HepG2 (cell line): ENCODE measurements around the gene NDRG3. TPM values are rescaled to one million over a fixed set of nuclear protein-coding genes. Genes with fewer than 3 reads are reported as not detected.

Experiments
- CCAR2 ChIP-seq: fragments of 200-400 bp; formaldehyde crosslinking; optimal IDR thresholded peaks from 2 replicates; pipeline ENCODE3; 2018; ENCODE audit warnings: low read depth, mild to moderate bottlenecking, low read length, moderate library complexity
- CEBPG ChIP-seq: IDR thresholded peaks from 2 replicates; pipeline ENCODE4 v1.6.1; 2016
- CSRNP2 ChIP-seq: sonication (generic); formaldehyde crosslinking; conservative IDR thresholded peaks from 2 replicates; pipeline ENCODE4 v1.8.0; 2022; ENCODE audit warnings: low read depth, missing genetic modification reagents
- DZIP1 ChIP-seq: sonication (generic); formaldehyde crosslinking; IDR thresholded peaks from 2 replicates; pipeline ENCODE4 v1.5.0; 2020; ENCODE audit warnings: mild to moderate bottlenecking, missing genetic modification reagents
- FOXK1 ChIP-seq: sonication (generic); formaldehyde crosslinking; IDR thresholded peaks from 2 replicates; pipeline ENCODE4 v1.4.0; 2020; ENCODE audit warnings: low read depth, missing genetic modification reagents, borderline replicate concordance
- HMGA1 ChIP-seq: sonication (generic); formaldehyde crosslinking; conservative IDR thresholded peaks from 2 replicates; pipeline ENCODE4 v1.4.0; 2020; ENCODE audit warnings: missing genetic modification reagents
- MEIS1 ChIP-seq: sonication (generic); formaldehyde crosslinking; IDR thresholded peaks from 2 replicates; pipeline ENCODE4 v1.9.0; 2021; ENCODE audit warnings: mild to moderate bottlenecking, missing genetic modification reagents, moderate library complexity, borderline replicate concordance
- MTA3 ChIP-seq: sonication (generic); formaldehyde crosslinking; IDR thresholded peaks from 2 replicates; pipeline ENCODE4 v1.4.0; 2020; ENCODE audit warnings: missing genetic modification reagents
- NFE2L2 ChIP-seq: fragments of 150-350 bp; IDR thresholded peaks from 2 replicates; pipeline ENCODE4 v1.6.1; 2014; ENCODE audit warnings: low read length
- NKX3-1 ChIP-seq: sonication (generic); formaldehyde crosslinking; IDR thresholded peaks from 2 replicates; pipeline ENCODE4 v1.5.0; 2020; ENCODE audit warnings: missing genetic modification reagents
- RBM22 ChIP-seq: fragments of 200-400 bp; formaldehyde crosslinking; optimal IDR thresholded peaks from 2 replicates; pipeline ENCODE3; 2017; ENCODE audit warnings: mild to moderate bottlenecking, low read length, moderate library complexity
- SNAPC5 ChIP-seq: sonication (generic); formaldehyde crosslinking; IDR thresholded peaks from 2 replicates; pipeline ENCODE4 v1.8.1; 2023; ENCODE audit warnings: mild to moderate bottlenecking, missing genetic modification reagents, borderline replicate concordance
- SP140L ChIP-seq: sonication (generic); formaldehyde crosslinking; IDR thresholded peaks from 2 replicates; pipeline ENCODE4 v1.4.0; 2020; ENCODE audit warnings: missing genetic modification reagents, borderline replicate concordance
- TBX3 ChIP-seq: fragments of 450-650 bp; IDR thresholded peaks from 2 replicates; pipeline ENCODE4 v1.6.1; 2017; ENCODE audit warnings: antibody characterized with exemption, mild to moderate bottlenecking, inconsistent platforms, borderline replicate concordance
- ZBTB14 ChIP-seq: sonication (generic); formaldehyde crosslinking; IDR thresholded peaks from 2 replicates; pipeline ENCODE4 v1.4.0; 2020; ENCODE audit warnings: missing genetic modification reagents
- ZBTB25 ChIP-seq: IDR thresholded peaks from 2 replicates; pipeline ENCODE4 v1.6.1; 2018; ENCODE audit warnings: missing genetic modification reagents
- ZC3H13 ChIP-seq: sonication (generic); formaldehyde crosslinking; IDR thresholded peaks from 2 replicates; pipeline ENCODE4 v1.8.1; 2023; ENCODE audit warnings: mild to moderate bottlenecking, missing genetic modification reagents, moderate library complexity
- ZFAT ChIP-seq: sonication (generic); formaldehyde crosslinking; conservative IDR thresholded peaks from 2 replicates; pipeline ENCODE4 v1.8.1; 2023; ENCODE audit warnings: missing genetic modification reagents, inconsistent platforms
- ZNF354B ChIP-seq: sonication (generic); formaldehyde crosslinking; IDR thresholded peaks from 2 replicates; pipeline ENCODE4 v1.8.0; 2022; ENCODE audit warnings: mild to moderate bottlenecking, missing genetic modification reagents
- ZSCAN12 ChIP-seq: sonication (generic); formaldehyde crosslinking; IDR thresholded peaks from 2 replicates; pipeline ENCODE4 v1.9.0; 2021; ENCODE audit warnings: mild to moderate bottlenecking, missing genetic modification reagents
- polyA plus RNA-seq, 8 experiments: library from polyadenylated mRNA; depleted of rRNA in 3 of 8; stranded (reverse) in 7 of 8; unstranded in 1 of 8; fragments of >200 nt; fragmentation: Illumina TruSeq in 4 of 8; extraction: Trizol in 4 of 8; gene quantifications; 2 replicates each; pipeline versions ENCODE4 v1.2.1 to v1.2.3, GENCODE V29; 2011 to 2016; ENCODE audit warnings: low read depth in 4 of 8, missing spikeins in 1 of 8, mixed read lengths in 1 of 8; ENCODE audit not compliant: insufficient read depth in 1 of 8
- total RNA-seq, 5 experiments: library from RNA; depleted of rRNA; stranded (reverse); fragments of >200 nt; fragmentation: Illumina TruSeq; extraction: Trizol; gene quantifications; 2 replicates each; pipeline ENCODE4 v1.2.3, GENCODE V29; 2016; ENCODE audit warnings: low read depth in 1 of 5
- TF ChIP-seq, protein P1 (sequence below): sonication (generic); formaldehyde crosslinking; IDR thresholded peaks from 2 replicates; pipeline ENCODE4 v1.5.1; 2020; ENCODE audit warnings: missing genetic modification reagents, mild to moderate bottlenecking, borderline replicate concordance

The NDRG3 gene
- total and polyA plus RNA-seq, 2 of the 13 experiments (the other 11 are each of a cell fraction or from before 2014, with no cell fraction given): 36.0 to 40.5 TPM

DNA sequence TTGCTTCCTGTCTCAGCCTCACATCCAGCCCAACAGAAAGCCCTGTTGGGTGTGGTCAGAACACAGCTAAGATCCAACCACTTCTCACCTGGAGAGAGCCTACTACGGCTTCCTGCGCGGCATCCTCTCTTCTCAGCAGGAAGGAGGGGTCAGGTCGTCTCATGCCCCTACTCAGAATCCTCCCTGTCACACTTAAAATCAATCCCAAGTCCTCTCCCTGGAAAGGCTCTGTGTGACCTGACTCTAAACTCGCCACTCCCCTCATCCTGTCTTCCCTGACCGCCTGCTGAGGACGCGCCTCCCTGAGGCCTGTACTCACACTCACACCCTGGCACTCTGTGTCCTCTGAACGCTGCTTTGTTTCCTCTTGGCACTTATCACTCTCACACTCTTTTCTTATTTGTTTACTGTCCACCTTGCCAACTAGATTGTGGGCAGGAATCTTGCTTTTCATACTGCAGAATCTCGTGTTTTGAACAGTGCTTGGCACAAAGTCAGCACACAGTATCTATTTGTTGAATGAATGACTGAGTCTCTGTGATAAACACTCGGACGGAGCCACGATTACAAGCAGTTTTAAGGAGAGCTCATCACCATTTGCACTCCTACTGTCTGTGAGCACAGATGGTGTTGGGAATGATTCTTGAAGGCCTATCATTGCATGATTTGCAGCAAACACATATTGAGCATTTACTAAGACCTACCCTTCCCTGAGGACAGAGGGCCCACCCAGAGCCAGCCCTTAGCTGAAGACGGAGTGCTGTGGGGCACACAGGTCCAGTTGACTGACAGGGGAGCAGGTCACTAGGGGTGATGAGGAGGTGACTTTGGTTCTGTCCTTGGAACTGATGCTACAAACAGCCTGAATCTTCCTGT, 121.6 kb downstream of the NDRG3 start (continued):
- TF ChIP-seq DZIP1 (CRISPR knock-in tag) (no peak), HMGA1 (CRISPR knock-in tag) (no peak; the same call in 1 of the 2 replicates), CEBPG (CRISPR knock-in tag) (no peak), SP140L (CRISPR knock-in tag) (no peak), NKX3-1 (CRISPR knock-in tag) (no peak), FOXK1 (CRISPR knock-in tag) (peak; percentile 39; the same call in 1 of the 2 replicates), ZSCAN12 (no peak), RBM22 (no peak), ZC3H13 (CRISPR knock-in tag) (no peak), ZNF354B (CRISPR knock-in tag) (no peak), NFE2L2 (no peak), TBX3 (peak; percentile 34; the same call in 1 of the 2 replicates), CCAR2 (no peak), CSRNP2 (CRISPR knock-in tag) (no peak), MEIS1 (no peak), SNAPC5 (no peak), ZBTB14 (CRISPR knock-in tag) (no peak), ZBTB25 (no peak), MTA3 (CRISPR knock-in tag) (no peak), ZFAT (CRISPR knock-in tag) (no peak)
- TF ChIP-seq, protein P1, sequence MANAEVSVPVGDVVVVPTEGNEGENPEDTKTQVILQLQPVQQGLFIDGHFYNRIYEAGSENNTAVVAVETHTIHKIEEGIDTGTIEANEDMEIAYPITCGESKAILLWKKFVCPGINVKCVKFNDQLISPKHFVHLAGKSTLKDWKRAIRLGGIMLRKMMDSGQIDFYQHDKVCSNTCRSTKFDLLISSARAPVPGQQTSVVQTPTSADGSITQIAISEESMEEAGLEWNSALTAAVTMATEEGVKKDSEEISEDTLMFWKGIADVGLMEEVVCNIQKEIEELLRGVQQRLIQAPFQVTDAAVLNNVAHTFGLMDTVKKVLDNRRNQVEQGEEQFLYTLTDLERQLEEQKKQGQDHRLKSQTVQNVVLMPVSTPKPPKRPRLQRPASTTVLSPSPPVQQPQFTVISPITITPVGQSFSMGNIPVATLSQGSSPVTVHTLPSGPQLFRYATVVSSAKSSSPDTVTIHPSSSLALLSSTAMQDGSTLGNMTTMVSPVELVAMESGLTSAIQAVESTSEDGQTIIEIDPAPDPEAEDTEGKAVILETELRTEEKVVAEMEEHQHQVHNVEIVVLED (CRISPR knock-in tag): no peak; the same call in 1 of the 2 replicates
